Spleen (tissue), 7 donors: ENCODE measurements around the gene AQR.

Source experiments
- CTCF ChIP-seq, 11 experiments: fragments of 200-600 bp in 7 of 11; fragments of 450-650 bp in 4 of 11; sonication (generic) in 4 of 11; IDR thresholded peaks in 8 of 11; conservative IDR thresholded peaks in 3 of 11; 1 replicate in 7 of 11; 2 replicates in 4 of 11; pipeline versions ENCODE4 v1.4.0 to v1.8.0; 2016 to 2021; ENCODE audit warnings: antibody characterized with exemption in 11 of 11, inconsistent platforms in 4 of 11, mild to moderate bottlenecking in 1 of 11
- POLR2A ChIP-seq, 3 donors: fragments of 450-650 bp; IDR thresholded peaks; one replicate each; pipeline ENCODE4 v1.5.1; 2017; ENCODE audit warnings: antibody characterized with exemption in 3 of 3, mild to moderate bottlenecking in 1 of 3
- POLR2AphosphoS5 ChIP-seq, 3 donors: sonication (generic); formaldehyde crosslinking; IDR thresholded peaks; one replicate each; pipeline ENCODE4 v1.5.1; 2017; ENCODE audit warnings: antibody characterized with exemption in 3 of 3
- donor health status: DM: no; HTN: no; CAD: no; lungs with moderate emphysema.
- donor health status: DM: no; HTN: no; CAD: no.
- donor health status: DM: no; HTN: no; CAD: no.

DNA sequence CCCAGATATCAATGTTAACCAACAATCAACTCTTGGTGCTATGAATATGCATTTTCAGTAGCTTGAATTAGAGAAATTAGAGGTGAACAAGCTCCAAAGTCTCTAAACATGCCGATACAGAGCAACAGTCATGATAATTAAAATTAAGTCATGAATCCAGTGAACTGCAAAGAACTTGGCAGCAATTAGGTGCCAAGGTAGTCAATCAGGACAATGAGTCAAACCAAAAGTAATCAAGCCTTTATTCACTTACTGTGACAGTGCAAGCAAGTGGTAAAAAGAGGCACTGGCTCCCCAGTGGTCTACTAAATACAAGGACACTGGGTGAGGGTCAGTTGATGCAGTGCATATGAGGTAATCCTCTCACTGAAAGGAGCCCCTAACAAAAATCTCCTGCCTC lies 16.8 kb upstream of the AQR start:
- TF ChIP-seq CTCF (IDR thresholded peaks at IDR 0.05 in 8 of 11, conservative IDR thresholded peaks at IDR 0.05 in 3 of 11) (no peak), POLR2A (IDR thresholded peaks at IDR 0.05) (no peak), POLR2AphosphoS5 (IDR thresholded peaks at IDR 0.05) (no peak)
